Hepatocyte (in vitro differentiated cells): ENCODE results near the gene TAF15. TPM values are rescaled to one million over a fixed set of nuclear protein-coding genes. Genes with fewer than 3 reads are reported as not detected.

Source experiments
- DNase-seq: peaks from one replicate; pipeline ENCODE4 v3.0.0-alpha.2; 2016; ENCODE audit warnings: low spot score
- H2AFZ ChIP-seq: fragments of 200-600 bp; sonication (generic); 2 replicates; pipeline ENCODE4 v1.6.0; 2016; ENCODE audit warnings: antibody characterized with exemption, mild to moderate bottlenecking
- H3K27ac ChIP-seq: fragments of 200-600 bp; sonication (generic); 2 replicates; pipeline ENCODE4 v1.5.1; 2016; ENCODE audit warnings: mild to moderate bottlenecking
- H3K27me3 ChIP-seq: fragments of 200-600 bp; sonication (generic); 2 replicates; pipeline ENCODE4 v1.6.1; 2016
- H3K36me3 ChIP-seq: fragments of 200-600 bp; sonication (generic); replicated peaks from 2 replicates; pipeline ENCODE4 v1.5.1; 2016; ENCODE audit warnings: low read depth; ENCODE audit not compliant: insufficient read depth
- H3K4me1 ChIP-seq: fragments of 200-600 bp; sonication (generic); 2 replicates; pipeline ENCODE4 v1.5.1; 2016; ENCODE audit warnings: mild to moderate bottlenecking, moderate library complexity; ENCODE audit not compliant: insufficient read depth
- H3K4me2 ChIP-seq: fragments of 200-600 bp; sonication (generic); 2 replicates; pipeline ENCODE4 v1.6.0; 2016
- H3K4me3 ChIP-seq: fragments of 200-600 bp; sonication (generic); 2 replicates; pipeline ENCODE4 v1.5.1; 2016; ENCODE audit warnings: mild to moderate bottlenecking
- H3K79me2 ChIP-seq: fragments of 200-600 bp; sonication (generic); 2 replicates; pipeline ENCODE4 v1.6.0; 2017; ENCODE audit warnings: mild to moderate bottlenecking
- H3K9me2 ChIP-seq: fragments of 200-600 bp; sonication (generic); replicated peaks from 2 replicates; pipeline ENCODE4 v1.6.0; 2017; ENCODE audit warnings: mild to moderate bottlenecking; ENCODE audit not compliant: insufficient read depth
- H3K9me3 ChIP-seq: fragments of 200-600 bp; sonication (generic); 2 replicates; pipeline ENCODE4 v1.5.1; 2016; ENCODE audit warnings: low read depth, mild to moderate bottlenecking
- H4K20me1 ChIP-seq: fragments of 200-600 bp; sonication (generic); 2 replicates; pipeline ENCODE4 v1.6.0; 2016; ENCODE audit warnings: mild to moderate bottlenecking; ENCODE audit not compliant: insufficient read depth, poor library complexity, severe bottlenecking
- CTCF ChIP-seq: fragments of 200-600 bp; sonication (generic); IDR thresholded peaks from 2 replicates; pipeline ENCODE4 v1.5.1; 2016; ENCODE audit warnings: antibody characterized with exemption, mild to moderate bottlenecking; ENCODE audit not compliant: poor library complexity
- EZH2 ChIP-seq: fragments of 200-600 bp; sonication (generic); IDR thresholded peaks from 2 replicates; pipeline ENCODE4 v1.6.1; 2016; ENCODE audit warnings: antibody characterized with exemption, mild to moderate bottlenecking, borderline replicate concordance
- EZH2phosphoT487 ChIP-seq: fragments of 200-600 bp; sonication (generic); IDR thresholded peaks from one replicate; pipeline ENCODE4 v1.6.1; 2018; ENCODE audit warnings: antibody characterized with exemption, mild to moderate bottlenecking, low read depth, moderate library complexity; ENCODE audit not compliant: unreplicated experiment, severe bottlenecking
- WGBS: methylation state at CpG from one replicate; pipeline ENCODE4 v1.1.6; 2016; ENCODE audit warnings: low lambda C conversion rate; ENCODE audit errors: missing lambda C conversion rate; 5-methylcytosine and 5-hydroxymethylcytosine counted together
- polyA plus RNA-seq: library from polyadenylated mRNA; unstranded; fragments of >200 nt; fragmentation: Nextera tagmentation; extraction: Ambion mirVana; gene quantifications from 2 replicates; pipeline ENCODE4 v1.2.1, GENCODE V29; 2016
- total RNA-seq: library from RNA; depleted of rRNA; stranded (reverse); fragments of >200 nt; gene quantifications from 2 replicates; pipeline ENCODE4 v1.2.3, GENCODE V29; 2014

Gene TAF15
- total and polyA plus RNA-seq, 2 experiments from 2014 or later = 15.7 to 36.1 TPM

DNA sequence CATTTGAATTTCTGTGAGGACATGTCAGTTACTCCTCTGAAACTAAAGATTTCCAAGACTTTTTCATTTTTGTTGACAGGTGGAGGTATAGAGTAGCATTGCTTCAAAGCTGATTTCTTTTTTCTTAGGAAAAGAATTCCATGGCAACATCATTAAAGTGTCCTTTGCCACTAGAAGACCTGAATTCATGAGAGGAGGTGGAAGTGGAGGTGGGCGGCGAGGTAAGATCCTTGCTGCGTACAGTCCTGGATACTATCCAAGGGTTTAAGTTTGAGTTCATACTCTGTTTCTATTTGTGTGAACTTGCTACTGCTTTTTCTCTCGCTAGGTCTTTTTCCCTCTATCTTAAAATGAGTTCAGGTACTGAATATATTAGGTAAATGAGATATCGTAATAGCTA lies 33.0 kb downstream of the TAF15 start:
- peaks cover 10% of the 10 kb centered on the region for H3K79me2 ChIP-seq
- no peak overlapping the region for H3K4me3 ChIP-seq
- no peak for DNase-seq
- H3K9me3 ChIP-seq = no peaks in the 10 kb centered on the region
- H3K27me3 ChIP-seq = no peaks in the 10 kb centered on the region
- no peak overlapping the region for H2AFZ ChIP-seq
- peaks cover 4% of the 10 kb centered on the region for H3K36me3 ChIP-seq
- WGBS = 97% methylated on average over 5 of the region's 5 CpGs
- no peak for TF ChIP-seq EZH2
- TF ChIP-seq CTCF = no peak
- TF ChIP-seq EZH2phosphoT487 = no peak
- H3K9me2 ChIP-seq = no peaks in the 10 kb centered on the region
- no peaks in the 10 kb centered on the region for H3K4me1 ChIP-seq
- H3K4me2 ChIP-seq = no peak overlapping the region
- peak overlapping the region; percentile 11 for H3K27ac ChIP-seq
- no peaks in the 10 kb centered on the region for H4K20me1 ChIP-seq

GRCh38 chr17:35843698-35844097 lies 34.4 kb downstream of the TAF15 start:
- 94% methylated on average over 2 of the region's 2 CpGs for WGBS
- Histone ChIP-seq H3K4me3 (no peak overlapping the region), H3K9me2 (no peaks in the 10 kb centered on the region), H4K20me1 (no peaks in the 10 kb centered on the region), H3K9me3 (no peaks in the 10 kb centered on the region), H3K4me2 (no peak overlapping the region), H3K36me3 (no peaks in the 10 kb centered on the region), H3K4me1 (peaks cover 5% of the 10 kb centered on the region), H3K27me3 (no peaks in the 10 kb centered on the region), H2AFZ (no peak overlapping the region), H3K79me2 (peaks cover 10% of the 10 kb centered on the region), H3K27ac (no peak overlapping the region)
- no peak for DNase-seq
- TF ChIP-seq EZH2phosphoT487 (no peak), CTCF (no peak), EZH2 (no peak)

DNA sequence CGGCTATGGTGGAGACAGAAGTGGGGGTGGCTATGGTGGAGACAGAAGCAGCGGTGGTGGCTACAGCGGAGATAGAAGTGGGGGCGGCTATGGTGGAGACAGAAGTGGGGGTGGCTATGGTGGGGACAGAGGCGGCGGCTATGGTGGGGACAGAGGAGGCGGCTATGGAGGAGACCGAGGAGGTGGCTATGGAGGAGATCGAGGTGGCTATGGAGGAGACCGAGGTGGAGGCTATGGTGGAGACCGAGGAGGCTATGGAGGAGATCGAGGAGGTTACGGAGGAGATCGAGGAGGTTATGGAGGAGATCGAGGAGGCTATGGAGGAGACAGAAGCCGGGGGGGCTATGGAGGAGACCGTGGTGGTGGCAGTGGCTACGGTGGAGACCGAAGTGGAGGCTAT lies 35.3 kb downstream of the TAF15 start:
- TF ChIP-seq CTCF = no peak
- no peak for TF ChIP-seq EZH2
- no peak for TF ChIP-seq EZH2phosphoT487
- 98% methylated on average over 13 of the region's 19 CpGs for WGBS
- Histone ChIP-seq H4K20me1 (no peaks in the 10 kb centered on the region), H3K27ac (no peak overlapping the region), H3K4me1 (peaks cover 5% of the 10 kb centered on the region), H3K79me2 (peaks cover 10% of the 10 kb centered on the region), H3K4me2 (no peak overlapping the region), H3K27me3 (no peaks in the 10 kb centered on the region), H3K9me2 (no peaks in the 10 kb centered on the region), H3K36me3 (no peaks in the 10 kb centered on the region), H2AFZ (no peak overlapping the region), H3K9me3 (no peaks in the 10 kb centered on the region), H3K4me3 (no peak overlapping the region)
- DNase-seq = no peak
